SK-N-SH (cell line): Measurements from ENCODE around the gene RPN1. TPM values are rescaled to one million over a fixed set of nuclear protein-coding genes. Genes with fewer than 3 reads are reported as not detected.

Experiments used
- CTCF ChIA-PET: fragments of 300-600, 350-600 bp; formaldehyde crosslinking; extraction: SDS; loops from one replicate; lab custom pipeline; 2021; lab: Yijun Ruan, JAX
- POLR2A ChIA-PET: fragments of 350-600 bp; sonication (Branson Sonifier 250); formaldehyde crosslinking; extraction: SDS; loops from one replicate; lab custom pipeline; 2020; ENCODE audit warnings: antibody characterized with exemption, inconsistent platforms; lab: Yijun Ruan, JAX
- DNase-seq: peaks from one replicate; pipeline ENCODE4 v3.0.0; 2012
- H2AFZ ChIP-seq: fragments of 200-600 bp; sonication (generic); 2 replicates; pipeline ENCODE4 v1.8.1; 2016; ENCODE audit warnings: antibody characterized with exemption, mild to moderate bottlenecking, low read depth
- H3F3A ChIP-seq: fragments of 200-600 bp; sonication (generic); replicated peaks from 2 replicates; pipeline ENCODE3; 2016; ENCODE audit warnings: antibody characterized with exemption, mild to moderate bottlenecking; ENCODE audit not compliant: insufficient read depth
- H3K27ac ChIP-seq, 2 experiments: fragments of 200-500 bp in 1 of 2; fragments of 200-600 bp in 1 of 2; sonication (Bioruptor generic) in 1 of 2; sonication (generic), shearing (Covaris generic) in 1 of 2; 2 replicates each; pipeline versions ENCODE4 v1.5.1 to v1.6.1; 2014 to 2016; ENCODE audit warnings: low read depth in 2 of 2, inconsistent platforms in 1 of 2, low read length in 1 of 2, mild to moderate bottlenecking in 1 of 2, mixed read lengths in 1 of 2
- H3K27me3 ChIP-seq: fragments of 200-600 bp; sonication (generic), shearing (Covaris generic); 2 replicates; pipeline ENCODE4 v1.6.1; 2016; ENCODE audit warnings: mixed run types; ENCODE audit not compliant: insufficient read depth
- H3K36me3 ChIP-seq, 2 experiments: fragments of 200-500 bp in 1 of 2; fragments of 200-600 bp in 1 of 2; sonication (Bioruptor generic) in 1 of 2; sonication (generic) in 1 of 2; replicated peaks in 1 of 2; 2 replicates each; pipeline versions ENCODE3 to v1.5.1; 2014 to 2016; ENCODE audit warnings: low read length in 1 of 2, mild to moderate bottlenecking in 1 of 2; ENCODE audit not compliant: insufficient read depth in 2 of 2, control insufficient read depth in 1 of 2
- H3K4me1 ChIP-seq, 2 experiments: fragments of 200-500 bp in 1 of 2; fragments of 200-600 bp in 1 of 2; sonication (Bioruptor generic) in 1 of 2; sonication (generic), shearing (Covaris generic) in 1 of 2; 2 replicates each; pipeline versions ENCODE4 v1.5.1 to v1.6.1; 2014 to 2016; ENCODE audit warnings: low read depth in 1 of 2, low read length in 1 of 2, mixed run types in 1 of 2; ENCODE audit not compliant: insufficient read depth in 2 of 2, control insufficient read depth in 1 of 2
- H3K4me2 ChIP-seq: fragments of 200-600 bp; sonication (generic), shearing (Covaris generic); 2 replicates; pipeline ENCODE4 v1.6.1; 2017; ENCODE audit warnings: mixed run types
- H3K4me3 ChIP-seq, 2 experiments: fragments of 200-500 bp in 1 of 2; fragments of 200-600 bp in 1 of 2; sonication (Bioruptor generic) in 1 of 2; sonication (generic), shearing (Covaris generic) in 1 of 2; 2 replicates each; pipeline versions ENCODE4 v1.5.1 to v1.8.1; 2014 to 2016; ENCODE audit warnings: low read depth in 2 of 2, inconsistent platforms in 1 of 2, low read length in 1 of 2, mild to moderate bottlenecking in 1 of 2, mixed read lengths in 1 of 2, moderate library complexity in 1 of 2
- H3K79me2 ChIP-seq: fragments of 200-600 bp; sonication (generic); 2 replicates; pipeline ENCODE4 v1.8.1; 2017; ENCODE audit warnings: mild to moderate bottlenecking; ENCODE audit not compliant: insufficient read depth
- H3K9ac ChIP-seq: fragments of 200-600 bp; sonication (generic); 2 replicates; pipeline ENCODE4 v1.6.1; 2017; ENCODE audit warnings: mixed run types
- H3K9me2 ChIP-seq: fragments of 200-600 bp; sonication (generic); 2 replicates; pipeline ENCODE4 v1.6.1; 2017; ENCODE audit warnings: mixed run types
- H3K9me3 ChIP-seq: fragments of 200-600 bp; sonication (generic); 2 replicates; pipeline ENCODE4 v1.6.1; 2017; ENCODE audit warnings: mixed run types, mild to moderate bottlenecking, moderate library complexity
- H4K20me1 ChIP-seq: fragments of 200-600 bp; sonication (generic); 2 replicates; pipeline ENCODE4 v1.6.1; 2017; ENCODE audit warnings: mild to moderate bottlenecking, mixed run types; ENCODE audit not compliant: insufficient read depth
- CHD2 ChIP-seq: fragments of 150-350 bp; IDR thresholded peaks from 2 replicates; pipeline ENCODE4 v1.6.1; 2018; ENCODE audit warnings: low read length; ENCODE audit not compliant: partially characterized antibody
- EZH2phosphoT487 ChIP-seq: fragments of 200-600 bp; sonication (generic); IDR thresholded peaks from 2 replicates; pipeline ENCODE4 v1.6.1; 2017; ENCODE audit warnings: low read depth, mixed run types, mild to moderate bottlenecking, antibody characterized with exemption, moderate library complexity, borderline replicate concordance
- FOSL2 ChIP-seq: IDR thresholded peaks from 2 replicates; pipeline ENCODE4 v1.4.0; 2012; ENCODE audit warnings: low read depth, mild to moderate bottlenecking, moderate library complexity, borderline replicate concordance
- GABPA ChIP-seq: IDR thresholded peaks from 2 replicates; pipeline ENCODE4 v1.4.0; 2012; ENCODE audit warnings: low read depth, mild to moderate bottlenecking
- GATA2 ChIP-seq: sonication (generic); formaldehyde crosslinking; IDR thresholded peaks from 2 replicates; pipeline ENCODE4 v1.5.0; 2020; ENCODE audit warnings: mild to moderate bottlenecking, missing genetic modification reagents
- JUND ChIP-seq: IDR thresholded peaks from 2 replicates; pipeline ENCODE4 v1.4.0; 2012
- MAX ChIP-seq: IDR thresholded peaks from 2 replicates; pipeline ENCODE4 v1.4.0; 2012; ENCODE audit warnings: low read depth
- MEF2A ChIP-seq: IDR thresholded peaks from 2 replicates; pipeline ENCODE4 v1.4.0; 2012; ENCODE audit warnings: low read depth, borderline replicate concordance
- RAD21 ChIP-seq: IDR thresholded peaks from 2 replicates; pipeline ENCODE4 v1.6.1; 2012; ENCODE audit warnings: mild to moderate bottlenecking, low read length
- RFX5 ChIP-seq: IDR thresholded peaks from 2 replicates; pipeline ENCODE4 v1.6.1; 2012; ENCODE audit warnings: mild to moderate bottlenecking, improper control_type of control experiment, low read length
- RXRA ChIP-seq: IDR thresholded peaks from 2 replicates; pipeline ENCODE4 v1.4.0; 2012; ENCODE audit warnings: low read depth, mild to moderate bottlenecking, borderline replicate concordance
- SIN3A ChIP-seq: IDR thresholded peaks from 2 replicates; pipeline ENCODE4 v1.6.1; 2012; ENCODE audit warnings: low read depth, mild to moderate bottlenecking, low read length, moderate library complexity, borderline replicate concordance
- TEAD4 ChIP-seq: IDR thresholded peaks from 2 replicates; pipeline ENCODE4 v1.4.0; 2012; ENCODE audit warnings: mild to moderate bottlenecking, borderline replicate concordance; ENCODE audit not compliant: insufficient read depth
- YY1 ChIP-seq: IDR thresholded peaks from 2 replicates; pipeline ENCODE4 v1.4.0; 2012; ENCODE audit warnings: low read depth, mild to moderate bottlenecking
- ZBTB33 ChIP-seq: IDR thresholded peaks from 2 replicates; pipeline ENCODE4 v1.4.0; 2012; ENCODE audit warnings: low read depth, borderline replicate concordance
- WGBS: methylation state at CpG from one replicate; pipeline ENCODE4 v1.1.6; 2017; ENCODE audit warnings: low lambda C conversion rate; 5-methylcytosine and 5-hydroxymethylcytosine counted together
- polyA plus RNA-seq, 3 experiments: library from polyadenylated mRNA; depleted of rRNA; stranded (reverse); fragments of >200 nt; gene quantifications; 2 replicates each; pipeline ENCODE4 v1.2.3, GENCODE V29; 2012
- TF ChIP-seq, protein P1 (sequence below): IDR thresholded peaks from 2 replicates; pipeline ENCODE4 v1.4.0; 2012; ENCODE audit warnings: low read depth, borderline replicate concordance
- TF ChIP-seq, protein P2 (sequence below): IDR thresholded peaks from 2 replicates; pipeline ENCODE4; 2012

Gene RPN1
- polyA plus RNA-seq, 1 of the 3 experiments (the other 2 are of a cell fraction): 162 TPM

DNA sequence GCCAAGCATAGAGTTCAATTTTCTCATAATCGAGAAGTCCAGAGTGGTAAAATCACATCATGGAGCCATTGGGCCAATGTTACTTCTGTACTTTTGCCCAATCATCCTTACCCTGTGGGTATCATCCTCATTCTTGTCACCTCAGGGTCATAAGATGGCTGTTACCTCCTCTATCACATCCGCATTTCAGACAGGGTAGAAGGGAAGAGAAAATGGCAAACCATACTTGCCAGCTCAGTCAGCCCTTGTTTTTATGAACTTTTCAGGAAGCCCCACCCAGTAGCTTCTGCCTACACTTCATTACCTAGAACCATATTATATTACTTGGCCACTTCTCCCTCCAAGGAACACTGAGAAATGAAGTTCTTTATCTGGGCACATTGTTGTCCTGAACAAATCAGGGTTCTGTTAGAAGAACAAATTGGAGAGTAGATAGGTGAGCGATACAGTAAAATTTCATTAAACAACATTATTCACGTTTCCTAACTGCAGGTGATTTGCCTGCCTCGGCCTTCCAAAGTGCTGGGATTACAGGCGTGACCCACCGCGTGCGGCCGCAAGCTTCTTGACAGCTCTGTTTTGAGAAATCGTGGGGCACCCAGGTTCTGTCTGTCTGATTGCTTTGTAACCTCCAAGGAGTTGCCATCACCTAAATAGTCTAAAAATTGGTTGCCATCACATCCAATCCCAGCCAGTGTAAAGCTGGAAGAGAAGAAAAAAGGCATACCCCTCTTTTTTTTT lies 34.5 kb upstream of the RPN1 start:
- no peak overlapping the region for H3K4me3 ChIP-seq
- CTCF ChIA-PET: interaction anchor here (1.1 to 2.1 kb wide), 2 partner anchors 109 to 112 kb away, joined by 3 to 5 read pairs; no protein-coding TSS in a partner anchor
- no peaks in the 10 kb centered on the region for H3K9me3 ChIP-seq
- no peak overlapping the region for H3K4me2 ChIP-seq
- peaks cover 5% of the 10 kb centered on the region in 2 experiments; a peak in 2 of 4 replicates for H3K4me1 ChIP-seq
- WGBS: 91% methylated on average over 11 of the region's 11 CpGs
- no peak overlapping the region for H2AFZ ChIP-seq
- H3K36me3 ChIP-seq: no peaks in the 10 kb centered on the region
- H3F3A ChIP-seq: no peaks in the 10 kb centered on the region
- no peak overlapping the region for H3K27ac ChIP-seq
- POLR2A ChIA-PET: no interaction called here
- H3K27me3 ChIP-seq: no peaks in the 10 kb centered on the region
- H3K79me2 ChIP-seq: no peaks in the 10 kb centered on the region
- no peaks in the 10 kb centered on the region for H3K9me2 ChIP-seq
- H3K9ac ChIP-seq: no peak overlapping the region
- no peak for DNase-seq
- no peaks in the 10 kb centered on the region for H4K20me1 ChIP-seq
- TF ChIP-seq, protein P1, sequence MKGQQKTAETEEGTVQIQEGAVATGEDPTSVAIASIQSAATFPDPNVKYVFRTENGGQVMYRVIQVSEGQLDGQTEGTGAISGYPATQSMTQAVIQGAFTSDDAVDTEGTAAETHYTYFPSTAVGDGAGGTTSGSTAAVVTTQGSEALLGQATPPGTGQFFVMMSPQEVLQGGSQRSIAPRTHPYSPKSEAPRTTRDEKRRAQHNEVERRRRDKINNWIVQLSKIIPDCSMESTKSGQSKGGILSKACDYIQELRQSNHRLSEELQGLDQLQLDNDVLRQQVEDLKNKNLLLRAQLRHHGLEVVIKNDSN: no peak
- no peak for TF ChIP-seq MEF2A
- TF ChIP-seq, protein P2, sequence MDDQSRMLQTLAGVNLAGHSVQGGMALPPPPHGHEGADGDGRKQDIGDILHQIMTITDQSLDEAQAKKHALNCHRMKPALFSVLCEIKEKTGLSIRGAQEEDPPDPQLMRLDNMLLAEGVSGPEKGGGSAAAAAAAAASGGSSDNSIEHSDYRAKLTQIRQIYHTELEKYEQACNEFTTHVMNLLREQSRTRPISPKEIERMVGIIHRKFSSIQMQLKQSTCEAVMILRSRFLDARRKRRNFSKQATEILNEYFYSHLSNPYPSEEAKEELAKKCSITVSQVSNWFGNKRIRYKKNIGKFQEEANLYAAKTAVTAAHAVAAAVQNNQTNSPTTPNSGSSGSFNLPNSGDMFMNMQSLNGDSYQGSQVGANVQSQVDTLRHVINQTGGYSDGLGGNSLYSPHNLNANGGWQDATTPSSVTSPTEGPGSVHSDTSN: no peak
- TF ChIP-seq ZBTB33: no peak
- no peak for TF ChIP-seq TEAD4
- no peak for TF ChIP-seq RAD21
- TF ChIP-seq RXRA: no peak
- TF ChIP-seq RFX5: no peak
- no peak for TF ChIP-seq FOSL2
- TF ChIP-seq CHD2: no peak
- no peak for TF ChIP-seq SIN3A
- no peak for TF ChIP-seq GABPA
- no peak for TF ChIP-seq JUND
- TF ChIP-seq EZH2phosphoT487: no peak
- no peak for TF ChIP-seq MAX
- no peak for TF ChIP-seq GATA2
- TF ChIP-seq YY1: no peak
